Measurements from ENCODE around the gene SERPINB12. TPM values are rescaled to one million over a fixed set of nuclear protein-coding genes. Genes with fewer than 3 reads are reported as not detected.

Gene SERPINB12
- total RNA-seq, 1 donor from 2014 or later: not detected

DNA sequence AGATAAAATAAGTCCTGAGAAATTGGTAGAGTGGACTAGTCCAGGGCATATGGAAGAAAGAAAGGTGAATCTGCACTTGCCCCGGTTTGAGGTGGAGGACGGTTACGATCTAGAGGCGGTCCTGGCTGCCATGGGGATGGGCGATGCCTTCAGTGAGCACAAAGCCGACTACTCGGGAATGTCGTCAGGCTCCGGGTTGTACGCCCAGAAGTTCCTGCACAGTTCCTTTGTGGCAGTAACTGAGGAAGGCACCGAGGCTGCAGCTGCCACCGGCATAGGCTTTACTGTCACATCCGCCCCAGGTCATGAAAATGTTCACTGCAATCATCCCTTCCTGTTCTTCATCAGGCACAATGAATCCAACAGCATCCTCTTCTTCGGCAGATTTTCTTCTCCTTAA is 54.8 kb downstream of the SERPINB12 start:
- no peak for DNase-seq (ENCODE audit: low spot score)

DNA sequence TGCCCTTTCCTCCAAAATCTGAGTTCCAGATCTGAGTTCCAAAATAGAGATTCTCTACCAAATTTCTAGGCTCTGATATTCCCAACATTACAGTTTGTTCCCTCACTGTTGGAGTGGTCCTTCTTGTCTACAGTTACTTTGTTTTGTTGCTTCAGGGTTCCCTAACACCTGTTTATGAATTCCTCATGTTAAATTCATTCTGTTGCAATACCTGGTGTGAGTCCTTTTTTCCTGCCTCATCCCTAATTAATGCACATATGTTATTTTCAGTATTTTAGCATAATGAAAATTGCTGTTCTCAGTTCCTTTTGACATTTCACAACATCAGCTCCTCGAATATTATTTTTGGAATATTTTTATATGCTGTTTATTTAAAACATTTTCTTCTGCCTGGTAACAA is 61.2 kb downstream of the SERPINB12 start:
- DNase-seq (ENCODE audit: low spot score): no peak

DNA sequence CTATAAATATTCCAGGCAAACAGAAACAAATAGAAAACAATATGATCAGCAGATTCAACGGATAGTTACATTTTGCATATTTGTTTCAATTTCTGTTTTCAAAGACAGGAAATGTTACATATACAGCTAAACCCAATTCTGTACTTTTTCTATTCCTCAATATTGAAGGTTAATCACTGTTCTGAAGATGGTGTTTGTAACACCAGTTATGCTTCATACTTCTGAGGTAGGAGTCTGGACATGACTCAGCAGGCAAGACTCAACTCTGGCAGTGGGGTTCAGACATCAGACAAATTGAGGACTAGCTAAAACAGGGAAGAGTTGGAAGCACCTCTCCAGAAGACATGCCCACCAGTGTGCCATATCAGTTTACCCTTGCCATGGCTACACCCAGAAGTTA is 61.6 kb downstream of the SERPINB12 start:
- no peak for DNase-seq (ENCODE audit: low spot score)

DNA sequence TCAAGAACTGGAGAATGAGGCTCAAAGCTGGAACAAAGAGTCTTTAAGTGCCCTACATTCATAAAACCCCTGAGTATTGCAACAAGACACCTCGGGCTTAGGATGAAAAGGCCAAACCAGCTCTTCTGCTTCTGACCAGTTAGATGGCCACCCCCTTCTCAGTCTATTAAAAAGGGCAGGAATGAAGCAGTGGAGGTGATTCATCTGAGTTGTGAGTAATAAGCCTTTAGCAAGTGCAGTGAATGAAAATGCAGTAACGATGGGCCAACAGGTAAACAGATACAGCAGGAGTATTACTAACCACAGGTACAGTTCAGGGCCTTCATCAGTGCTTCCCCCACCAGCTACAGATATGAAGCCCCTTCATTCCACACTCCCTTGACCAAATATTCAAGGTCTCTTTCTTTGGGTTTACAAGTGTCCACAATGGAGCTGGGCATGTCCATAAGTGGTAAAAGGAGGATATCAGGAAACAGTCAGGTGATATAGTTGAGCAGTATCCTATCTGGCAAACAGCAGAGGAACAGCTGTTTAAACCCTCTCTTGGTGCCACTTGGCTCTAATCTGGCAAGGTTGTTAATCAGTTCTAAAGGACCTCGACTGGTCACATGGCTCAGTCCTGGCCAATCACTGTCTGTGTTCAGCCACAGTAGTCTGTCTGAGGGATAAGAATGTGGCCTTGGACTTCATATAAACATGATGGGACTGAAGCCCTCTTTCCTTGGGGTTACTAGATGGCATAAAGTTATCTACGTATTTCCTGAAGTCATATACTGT is 62.8 kb downstream of the SERPINB12 start:
- no peak for DNase-seq (ENCODE audit: low spot score)

DNA sequence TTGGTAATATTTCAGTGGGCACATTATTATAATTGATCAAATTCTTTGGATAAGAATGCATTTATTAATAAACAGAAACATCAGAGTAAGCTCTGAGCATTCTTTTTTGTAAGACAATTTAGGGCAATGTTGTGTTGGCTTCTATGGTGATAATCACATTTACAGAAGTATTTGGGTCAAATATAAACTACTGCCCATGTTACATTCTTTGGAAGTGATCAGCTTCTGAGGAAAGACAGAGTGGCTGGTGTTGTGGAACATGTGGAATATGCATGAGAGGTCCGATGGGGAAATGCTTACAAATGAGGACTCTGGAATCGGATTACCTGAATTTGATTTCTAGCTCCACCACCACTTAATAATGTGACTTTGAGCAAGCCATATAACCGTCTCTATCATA is 64.4 kb downstream of the SERPINB12 start:
- DNase-seq (ENCODE audit: low spot score): no peak

DNA sequence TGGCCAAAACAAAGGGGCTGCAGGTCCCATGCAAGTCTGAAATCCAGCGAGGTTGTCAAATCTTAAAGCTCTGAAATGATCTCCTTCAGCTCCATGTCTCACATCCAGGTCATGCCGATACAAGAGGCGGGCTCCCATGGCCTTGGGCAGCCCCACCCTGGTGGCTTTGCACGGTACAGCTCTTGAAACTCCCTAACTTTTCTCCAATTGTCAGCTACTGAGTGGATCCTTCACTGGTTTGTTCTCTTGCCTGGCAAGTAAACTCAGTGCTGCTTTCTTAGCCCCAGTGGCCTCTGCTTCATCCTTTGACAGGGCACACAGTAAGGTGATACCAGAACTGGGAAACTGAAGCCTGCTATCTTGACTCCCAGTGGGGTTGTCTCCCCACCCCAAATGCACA is 71.3 kb downstream of the SERPINB12 start:
- DNase-seq (ENCODE audit: low spot score): no peak

DNA sequence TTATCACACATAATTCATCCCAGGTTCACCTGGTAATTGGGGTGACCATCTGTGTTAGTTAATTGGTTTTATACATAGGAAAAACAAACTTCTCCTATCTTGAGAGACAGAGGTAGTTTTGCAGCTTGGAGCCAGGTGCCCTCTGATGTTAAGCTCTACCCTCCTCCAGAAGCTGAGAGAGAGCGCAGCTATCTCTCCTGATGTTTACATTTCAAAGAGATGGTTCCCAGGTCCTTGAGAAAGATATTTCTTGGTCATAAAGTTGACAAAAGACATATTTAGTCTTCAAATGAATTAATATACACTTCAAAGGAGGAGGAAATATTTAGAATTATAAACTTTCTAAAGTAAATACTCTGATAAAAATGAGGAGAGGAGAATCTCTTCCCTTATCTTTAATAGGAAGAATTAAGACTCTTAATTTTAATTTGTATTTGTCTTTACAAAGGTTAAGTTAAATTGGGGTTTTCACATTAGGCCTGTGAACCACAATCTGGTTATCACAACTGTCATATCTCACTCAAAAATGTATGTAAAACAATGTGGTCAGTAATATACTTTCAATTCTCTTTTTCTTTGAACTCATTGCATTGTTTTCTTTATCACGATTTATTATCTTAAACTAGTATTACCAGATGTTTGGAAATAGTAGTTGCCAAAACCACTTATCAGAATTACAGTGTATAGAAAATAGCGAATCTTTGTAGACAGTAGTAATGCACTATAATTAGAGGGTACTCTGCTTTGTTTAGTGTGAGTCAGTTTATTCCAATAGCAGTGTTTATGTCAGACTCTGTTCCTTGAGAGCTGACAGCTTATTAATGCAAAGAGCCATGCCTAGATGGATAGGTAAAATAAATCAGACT is 75.1 kb downstream of the SERPINB12 start:
- DNase-seq (ENCODE audit: low spot score): no peak

DNA sequence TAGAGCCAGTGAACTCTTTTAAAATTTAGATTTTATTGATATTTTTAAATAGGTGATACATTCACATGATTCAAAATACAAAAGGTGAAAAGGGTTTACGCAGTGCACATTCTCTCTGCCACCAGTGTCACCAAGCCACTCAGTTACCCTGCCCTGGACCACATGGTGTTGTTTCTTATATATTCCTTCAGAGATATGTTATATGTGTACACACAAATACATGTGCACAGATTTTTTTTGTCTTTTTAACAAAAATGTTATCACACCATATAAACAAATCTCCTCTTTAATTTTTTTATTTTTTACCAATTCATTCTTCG is 75.7 kb downstream of the SERPINB12 start:
- no peak for DNase-seq (ENCODE audit: low spot score)

Other genes with a start within 250 kb of the SERPINB12 start
- 13.3 TPM for gene BCL2, start 222.6 kb upstream of the SERPINB12 start, total RNA-seq
- gene KDSR, start 175.2 kb upstream of the SERPINB12 start, total RNA-seq: 57.6 TPM
- gene VPS4B, start 119.9 kb upstream of the SERPINB12 start, total RNA-seq: 85.8 TPM
- gene SERPINB5, start 65.4 kb upstream of the SERPINB12 start, total RNA-seq: 25.7 TPM
- gene SERPINB13, start 45.0 kb downstream of the SERPINB12 start, total RNA-seq: not detected
- not detected for gene SERPINB4, start 101.9 kb downstream of the SERPINB12 start, total RNA-seq
- not detected for gene SERPINB3, start 119.5 kb downstream of the SERPINB12 start, total RNA-seq
- gene SERPINB11, start 160.6 kb downstream of the SERPINB12 start, total RNA-seq: not detected
- not detected for gene SERPINB7, start 233.0 kb downstream of the SERPINB12 start, total RNA-seq

Data from ureter (tissue), 1 donor.